CD4-positive, alpha-beta T cell treated with Interleukin-2 at 100 ng/mL for 4 hours (primary cell): ENCODE measurements around the gene MDFIC.
"Not testable (repeated sequence)": the region's sequence is repeated elsewhere in the genome, so short reads cannot be mapped to it uniquely, and the experiment has no call there.

ENCODE experiments used
- DNase-seq: peaks from one replicate; pipeline ENCODE4 v3.0.0-alpha.2; 2020; ENCODE audit warnings: low spot score

Gene MDFIC

GRCh38 chr7:114922026-114922651 is at the start of gene MDFIC:
Gene MDFIC, plus strand, starts transcription at chr7:114922094. Its CDS starts 940 bp downstream, at chr7:114923034.
- peak; percentile 55 for DNase-seq

GRCh38 chr7:114874170-114874569 is 47.7 kb upstream of the MDFIC start:
- DNase-seq, result no peak

GRCh38 chr7:114875186-114875585 is 46.7 kb upstream of the MDFIC start:
- no peak for DNase-seq

- no peak for DNase-seq
These were observed 42.3 kb upstream of the MDFIC start for GRCh38 chr7:114879554-114879953.

GRCh38 chr7:114885836-114886235 is 36.1 kb upstream of the MDFIC start:
- DNase-seq, result no peak

GRCh38 chr7:114886241-114886640 is 35.7 kb upstream of the MDFIC start:
- DNase-seq, result no peak

GRCh38 chr7:114889116-114889515 is 32.8 kb upstream of the MDFIC start:
- not testable (repeated sequence) for DNase-seq

- peak; percentile 69 for DNase-seq
These were observed 32.1 kb upstream of the MDFIC start for GRCh38 chr7:114889646-114890285.

GRCh38 chr7:114890561-114890960 is 31.3 kb upstream of the MDFIC start:
- DNase-seq, result no peak

GRCh38 chr7:114900127-114900526 is 21.8 kb upstream of the MDFIC start:
- DNase-seq, result no peak

- no peak for DNase-seq
These were observed 20.1 kb upstream of the MDFIC start for GRCh38 chr7:114901771-114902170.

- no peak for DNase-seq
These were observed 18.8 kb upstream of the MDFIC start for GRCh38 chr7:114903131-114903530.

- no peak for DNase-seq
These were observed 11.1 kb upstream of the MDFIC start for GRCh38 chr7:114910787-114911186.

- DNase-seq, result no peak
These were observed 10.5 kb upstream of the MDFIC start for GRCh38 chr7:114911411-114911810.

GRCh38 chr7:114916261-114916892 is 5.5 kb upstream of the MDFIC start:
- peak; percentile 52 for DNase-seq

- DNase-seq, result no peak
These were observed 4.6 kb upstream of the MDFIC start for GRCh38 chr7:114917211-114917839.

GRCh38 chr7:114919587-114919986 is 2.3 kb upstream of the MDFIC start:
- no peak for DNase-seq

- DNase-seq, result peak; percentile 58
These were observed 266 bp upstream of the MDFIC start for GRCh38 chr7:114921631-114922025.

- DNase-seq, result peak; percentile 71
These were observed 933 bp downstream of the MDFIC start for GRCh38 chr7:114922652-114923402.

GRCh38 chr7:114923403-114923713 is 1.5 kb downstream of the MDFIC start:
- no peak for DNase-seq

GRCh38 chr7:114924038-114924712 is 2.3 kb downstream of the MDFIC start:
- peak; percentile 78 for DNase-seq

- no peak for DNase-seq
These were observed 3.5 kb downstream of the MDFIC start for GRCh38 chr7:114925434-114925833.
